GM12878 (cell line): ENCODE measurements around the gene TEX22. TPM values are rescaled to one million over a fixed set of nuclear protein-coding genes. Genes with fewer than 3 reads are reported as not detected.
A peak's percentile ranks its signal among the peaks of the same experiment; 100 is the strongest.

ENCODE experiments used
- ATAC-seq: fragments of 200-7000 bp; cut with Tn5 transposase; 3 replicates; pipeline ENCODE4 v1.9.1; 2020; ENCODE audit warnings: mild to moderate bottlenecking, moderate library complexity
- BruUV-seq: library from RNA; stranded (reverse); fragments of 400-500 nt; replicated peaks from 2 replicates; lab custom pipeline; 2021; lab: Mats Ljungman, UMichigan
- CTCF ChIA-PET: fragments of 300-600 bp; sonication (Branson Sonifier 250); formaldehyde crosslinking; extraction: SDS; loops from one replicate; lab custom pipeline; 2021; ENCODE audit warnings: inconsistent platforms; lab: Yijun Ruan, JAX
- POLR2A ChIA-PET: fragments of 350-600 bp; formaldehyde crosslinking; extraction: SDS; loops from one replicate; lab custom pipeline; 2021; ENCODE audit warnings: inconsistent platforms; lab: Charles Lee
- RAD21 ChIA-PET: fragments of 300-600 bp; sonication (Branson Sonifier 250); formaldehyde crosslinking; loops from one replicate; lab custom pipeline; 2023; ENCODE audit warnings: antibody characterized with exemption; ENCODE audit not compliant: unreplicated experiment; lab: Charles Lee
- SMC1A ChIA-PET: fragments of 300-600 bp; sonication (Branson Sonifier 250); formaldehyde crosslinking; loops from one replicate; lab custom pipeline; 2023; ENCODE audit not compliant: unreplicated experiment, uncharacterized antibody; lab: Charles Lee
- DNase-seq: peaks from one replicate; pipeline ENCODE4 v3.0.0-alpha.2; 2011; ENCODE audit warnings: low read depth, low spot score
- FAIRE-seq: peaks from 3 replicates; lab custom pipeline; 2011; peaks lifted over from hg19 to GRCh38; lab: Jason Lieb, UNC
- H2AFZ ChIP-seq: 2 replicates; pipeline ENCODE4 v1.6.0; 2011; ENCODE audit warnings: low read depth, low read length, control low read depth; ENCODE audit not compliant: control insufficient read depth
- H3K27ac ChIP-seq: 2 replicates; pipeline ENCODE4 v1.5.1; 2011; ENCODE audit warnings: control low read depth; ENCODE audit not compliant: control insufficient read depth, insufficient read depth
- H3K27me3 ChIP-seq, 2 experiments: replicated peaks in 1 of 2; 2 replicates each; pipeline versions ENCODE4 v1.6.0 to v1.6.1; 2011; ENCODE audit warnings: low read length in 1 of 2; ENCODE audit not compliant: control insufficient read depth in 2 of 2, insufficient read depth in 2 of 2
- H3K36me3 ChIP-seq, 2 experiments: 2 replicates each; pipeline ENCODE4 v1.5.1; 2011; ENCODE audit warnings: low read length in 1 of 2; ENCODE audit not compliant: control insufficient read depth in 2 of 2, insufficient read depth in 2 of 2
- H3K4me1 ChIP-seq: 2 replicates; pipeline ENCODE4 v1.6.1; 2011; ENCODE audit warnings: mild to moderate bottlenecking, low read length, moderate library complexity, mixed read lengths; ENCODE audit not compliant: control insufficient read depth, insufficient read depth
- H3K4me2 ChIP-seq: 2 replicates; pipeline ENCODE4 v1.6.0; 2011; ENCODE audit warnings: control low read depth; ENCODE audit not compliant: control insufficient read depth, insufficient read depth
- H3K4me3 ChIP-seq: fragments of 200-600 bp; sonication (generic); 2 replicates; pipeline ENCODE4 v1.5.1; 2016
- H3K79me2 ChIP-seq: 2 replicates; pipeline ENCODE4 v1.6.0; 2011; ENCODE audit warnings: low read length; ENCODE audit not compliant: control insufficient read depth, insufficient read depth
- H3K9ac ChIP-seq: 2 replicates; pipeline ENCODE4 v1.8.0; 2011; ENCODE audit warnings: low read length, control low read depth, mixed read lengths; ENCODE audit not compliant: control insufficient read depth, insufficient read depth
- H3K9me3 ChIP-seq: replicated peaks from 3 replicates; pipeline ENCODE4 v1.5.1; 2011; ENCODE audit warnings: mild to moderate bottlenecking, low read length; ENCODE audit not compliant: control insufficient read depth, insufficient read depth
- H4K20me1 ChIP-seq: 2 replicates; pipeline ENCODE4 v1.6.0; 2011; ENCODE audit not compliant: control insufficient read depth, insufficient read depth
- POLR2A ChIP-seq: IDR thresholded peaks from 2 replicates; pipeline ENCODE4 v1.6.1; 2011; ENCODE audit warnings: low read depth, mild to moderate bottlenecking, low read length
- RCOR1 ChIP-seq: conservative IDR thresholded peaks from 2 replicates; pipeline ENCODE4 v1.6.1; 2012; ENCODE audit warnings: low read depth, low read length, improper control_type of control experiment
- TARDBP ChIP-seq: IDR thresholded peaks from 2 replicates; pipeline ENCODE4 v1.6.1; 2016; ENCODE audit warnings: borderline replicate concordance
- ZNF622 ChIP-seq: fragments of 450-650 bp; IDR thresholded peaks from 2 replicates; pipeline ENCODE4 v1.6.1; 2017; ENCODE audit warnings: mild to moderate bottlenecking, inconsistent platforms
- WGBS: methylation state at CpG from one replicate; pipeline ENCODE4 v1.1.6; 2016; ENCODE audit warnings: low lambda C conversion rate; ENCODE audit not compliant: insufficient replicate concordance, insufficient coverage; ENCODE audit errors: missing lambda C conversion rate; 5-methylcytosine and 5-hydroxymethylcytosine counted together
- in situ Hi-C: fragments of 300-500 bp; cut with MboI; formaldehyde crosslinking; loops from 9 replicates; pipeline ENCODE4 v1.14.3; 2018; ENCODE audit warnings: mixed read lengths
- intact Hi-C: fragments of 100-400 bp; cut with micrococcal nuclease; formaldehyde crosslinking; loops from one replicate; pipeline ENCODE4 v1.14.2; 2022; ENCODE audit not compliant: unreplicated experiment
- polyA plus RNA-seq, 11 experiments: library from polyadenylated mRNA; depleted of rRNA in 4 of 11; unstranded in 6 of 11; stranded (reverse) in 5 of 11; fragments of >200 nt; fragmentation: Nextera tagmentation in 4 of 11; fragmentation: Illumina TruSeq in 1 of 11; extraction: Ambion mirVana in 4 of 11; extraction: Trizol in 1 of 11; gene quantifications; 1 replicate in 1 of 11; 2 replicates in 10 of 11; pipeline versions ENCODE4 v1.2.1 to v1.2.3, GENCODE V29; 2011 to 2016; ENCODE audit warnings: inconsistent platforms in 2 of 11, missing spikeins in 2 of 11, low read depth in 1 of 11
- total RNA-seq, 4 experiments: library from RNA; depleted of rRNA in 3 of 4; stranded (reverse); fragments of >200 nt in 3 of 4; fragmentation: Illumina TruSeq in 1 of 4; extraction: Trizol in 1 of 4; gene quantifications; 2 replicates each; pipeline versions ENCODE4 v1.2.1 to v1.2.3, GENCODE V29; 2013 to 2021
- TF ChIP-seq, protein P1 (sequence below): fragments of 450-650 bp; IDR thresholded peaks from 2 replicates; pipeline ENCODE4 v1.6.1; 2017; ENCODE audit warnings: mild to moderate bottlenecking, moderate library complexity
- TF ChIP-seq, protein P2 (sequence below): IDR thresholded peaks from 2 replicates; pipeline ENCODE4 v1.6.1; 2011; ENCODE audit warnings: mild to moderate bottlenecking, low read depth, low read length, moderate library complexity; ENCODE audit not compliant: insufficient replicate concordance

TEX22 gene
- total and polyA plus RNA-seq, 10 of the 15 experiments (the other 5 are each of a cell fraction or from before 2014, with no cell fraction given): 0.02 to 4.0 (median 0.63) TPM; not detected in 1

DNA sequence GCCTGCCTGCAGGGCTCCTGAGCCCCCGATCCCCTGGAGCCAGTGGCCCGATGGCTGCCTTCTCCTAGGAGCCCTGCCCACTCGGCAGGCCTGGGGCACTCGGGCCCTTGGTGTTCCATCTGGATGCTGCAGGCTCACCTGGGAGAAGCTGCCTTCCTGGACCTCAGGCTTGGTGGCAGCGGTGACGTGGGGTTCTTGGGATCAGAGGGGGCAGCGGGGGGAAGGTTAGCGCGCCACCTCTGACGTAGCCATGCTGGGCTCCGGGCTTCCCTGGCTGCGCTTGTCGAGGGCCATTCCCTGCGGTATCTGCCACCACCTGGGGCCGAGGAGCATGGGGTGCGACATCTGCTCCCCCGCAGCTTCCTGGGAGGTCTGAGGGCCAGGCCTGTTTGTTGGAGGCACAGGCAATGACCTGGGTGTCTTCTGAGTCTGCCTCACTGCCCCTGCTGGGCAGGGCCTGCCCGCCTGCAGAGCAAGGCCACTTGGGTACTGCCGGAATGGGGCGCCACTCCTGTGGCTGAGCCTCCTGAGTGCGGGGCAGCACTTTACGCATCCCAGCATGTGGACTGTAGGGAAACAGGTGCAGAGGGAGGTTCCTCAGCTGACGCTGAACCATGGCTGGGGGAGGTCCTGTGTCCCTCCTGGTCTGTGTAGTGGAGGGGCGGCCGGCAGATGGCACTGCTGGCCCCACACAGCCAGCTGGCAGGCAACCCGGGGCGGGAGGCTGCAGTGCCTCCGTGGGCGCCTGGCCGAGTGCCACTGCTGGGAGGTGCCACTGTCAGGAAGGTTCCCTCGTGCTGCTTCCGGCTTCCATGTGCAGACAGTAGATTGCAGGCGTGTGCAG is 41.6 kb downstream of the TEX22 start:
- in situ Hi-C loops (no loop called here), intact Hi-C loops (no loop called here)
- Histone ChIP-seq H3K27me3 (no peaks in the 10 kb centered on the region), H3K27ac (no peak overlapping the region), H2AFZ (no peak overlapping the region), H4K20me1 (no peaks in the 10 kb centered on the region), H3K79me2 (peaks cover 25% of the 10 kb centered on the region), H3K36me3 (peaks cover 0 to 15% of the 10 kb centered on the region in 2 experiments; a peak in 3 of 4 replicates), H3K9ac (no peak overlapping the region), H3K4me3 (no peak overlapping the region), H3K4me2 (no peak overlapping the region), H3K9me3 (no peaks in the 10 kb centered on the region), H3K4me1 (no peaks in the 10 kb centered on the region)
- POLR2A ChIA-PET: no interaction called here
- WGBS: 86% methylated on average over 33 of the region's 33 CpGs
- no TSS peak for BruUV-seq
- SMC1A ChIA-PET: no interaction called here
- TF ChIP-seq, protein P1, sequence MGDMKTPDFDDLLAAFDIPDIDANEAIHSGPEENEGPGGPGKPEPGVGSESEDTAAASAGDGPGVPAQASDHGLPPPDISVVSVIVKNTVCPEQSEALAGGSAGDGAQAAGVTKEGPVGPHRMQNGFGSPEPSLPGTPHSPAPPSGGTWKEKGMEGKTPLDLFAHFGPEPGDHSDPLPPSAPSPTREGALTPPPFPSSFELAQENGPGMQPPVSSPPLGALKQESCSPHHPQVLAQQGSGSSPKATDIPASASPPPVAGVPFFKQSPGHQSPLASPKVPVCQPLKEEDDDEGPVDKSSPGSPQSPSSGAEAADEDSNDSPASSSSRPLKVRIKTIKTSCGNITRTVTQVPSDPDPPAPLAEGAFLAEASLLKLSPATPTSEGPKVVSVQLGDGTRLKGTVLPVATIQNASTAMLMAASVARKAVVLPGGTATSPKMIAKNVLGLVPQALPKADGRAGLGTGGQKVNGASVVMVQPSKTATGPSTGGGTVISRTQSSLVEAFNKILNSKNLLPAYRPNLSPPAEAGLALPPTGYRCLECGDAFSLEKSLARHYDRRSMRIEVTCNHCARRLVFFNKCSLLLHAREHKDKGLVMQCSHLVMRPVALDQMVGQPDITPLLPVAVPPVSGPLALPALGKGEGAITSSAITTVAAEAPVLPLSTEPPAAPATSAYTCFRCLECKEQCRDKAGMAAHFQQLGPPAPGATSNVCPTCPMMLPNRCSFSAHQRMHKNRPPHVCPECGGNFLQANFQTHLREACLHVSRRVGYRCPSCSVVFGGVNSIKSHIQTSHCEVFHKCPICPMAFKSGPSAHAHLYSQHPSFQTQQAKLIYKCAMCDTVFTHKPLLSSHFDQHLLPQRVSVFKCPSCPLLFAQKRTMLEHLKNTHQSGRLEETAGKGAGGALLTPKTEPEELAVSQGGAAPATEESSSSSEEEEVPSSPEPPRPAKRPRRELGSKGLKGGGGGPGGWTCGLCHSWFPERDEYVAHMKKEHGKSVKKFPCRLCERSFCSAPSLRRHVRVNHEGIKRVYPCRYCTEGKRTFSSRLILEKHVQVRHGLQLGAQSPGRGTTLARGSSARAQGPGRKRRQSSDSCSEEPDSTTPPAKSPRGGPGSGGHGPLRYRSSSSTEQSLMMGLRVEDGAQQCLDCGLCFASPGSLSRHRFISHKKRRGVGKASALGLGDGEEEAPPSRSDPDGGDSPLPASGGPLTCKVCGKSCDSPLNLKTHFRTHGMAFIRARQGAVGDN: no peak
- TF ChIP-seq, protein P2, sequence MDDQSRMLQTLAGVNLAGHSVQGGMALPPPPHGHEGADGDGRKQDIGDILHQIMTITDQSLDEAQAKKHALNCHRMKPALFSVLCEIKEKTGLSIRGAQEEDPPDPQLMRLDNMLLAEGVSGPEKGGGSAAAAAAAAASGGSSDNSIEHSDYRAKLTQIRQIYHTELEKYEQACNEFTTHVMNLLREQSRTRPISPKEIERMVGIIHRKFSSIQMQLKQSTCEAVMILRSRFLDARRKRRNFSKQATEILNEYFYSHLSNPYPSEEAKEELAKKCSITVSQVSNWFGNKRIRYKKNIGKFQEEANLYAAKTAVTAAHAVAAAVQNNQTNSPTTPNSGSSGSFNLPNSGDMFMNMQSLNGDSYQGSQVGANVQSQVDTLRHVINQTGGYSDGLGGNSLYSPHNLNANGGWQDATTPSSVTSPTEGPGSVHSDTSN: no peak
- TF ChIP-seq POLR2A (peak; percentile 24; the same call in 1 of the 2 replicates), RCOR1 (no peak), ZNF622 (no peak), TARDBP (no peak)
- ATAC-seq (no peak), FAIRE-seq (no peak), DNase-seq (no peak)
- RAD21 ChIA-PET: no interaction called here
- CTCF ChIA-PET: no interaction called here
